Upper lobe of left lung (tissue), 6 donors: Measurements from ENCODE around the gene SDK2. TPM values are rescaled to one million over a fixed set of nuclear protein-coding genes. Genes with fewer than 3 reads are reported as not detected.
"Not testable (repeated sequence)": the region's sequence is repeated elsewhere in the genome, so short reads cannot be mapped to it uniquely, and the experiment has no call there.

ENCODE experiments used
- ATAC-seq, 2 donors: fragments of 200-7000 bp; cut with Tn5 transposase; one replicate each; pipeline ENCODE4 v1.9.1; 2022; ENCODE audit warnings: mild to moderate bottlenecking in 2 of 2, moderate library complexity in 2 of 2; ENCODE audit not compliant: low FRiP score in 2 of 2
- DNase-seq, 2 donors: peaks; one replicate each; pipeline ENCODE4 v3.0.0-alpha.2; 2019 to 2020
- H3K27ac ChIP-seq, 4 donors: fragments of 200-600 bp; sonication (generic); one replicate each; pipeline ENCODE4 v1.5.1; 2016 to 2019
- H3K27me3 ChIP-seq, 4 donors: fragments of 200-600 bp; sonication (generic); one replicate each; pipeline ENCODE4 v1.5.1; 2017 to 2019
- H3K36me3 ChIP-seq, 4 donors: fragments of 200-600 bp; sonication (generic); one replicate each; pipeline ENCODE4 v1.5.1; 2016 to 2019
- H3K4me1 ChIP-seq, 4 donors: fragments of 200-600 bp; sonication (generic); one replicate each; pipeline ENCODE4 v1.5.1; 2018 to 2019
- H3K4me3 ChIP-seq, 4 donors: fragments of 200-600 bp; sonication (generic); one replicate each; pipeline ENCODE4 v1.5.1; 2017 to 2019; ENCODE audit warnings: mild to moderate bottlenecking in 2 of 4, moderate library complexity in 1 of 4
- H3K9me3 ChIP-seq, 4 donors: fragments of 200-600 bp; sonication (generic); one replicate each; pipeline ENCODE4 v1.5.1; 2018 to 2019
- EP300 ChIP-seq, 4 donors: sonication (generic); formaldehyde crosslinking; IDR thresholded peaks; one replicate each; pipeline ENCODE4 v1.5.1; 2017; ENCODE audit warnings: antibody characterized with exemption in 4 of 4, control low read depth in 2 of 4
- POLR2A ChIP-seq, 4 donors: fragments of 450-650 bp; IDR thresholded peaks; one replicate each; pipeline ENCODE4 v1.5.1; 2016 to 2017; ENCODE audit warnings: antibody characterized with exemption in 4 of 4, mild to moderate bottlenecking in 2 of 4
- POLR2AphosphoS5 ChIP-seq, 2 donors: sonication (generic); formaldehyde crosslinking; IDR thresholded peaks; one replicate each; pipeline ENCODE4 v1.5.1; 2017; ENCODE audit warnings: antibody characterized with exemption in 2 of 2
- WGBS, 2 donors: methylation state at CpG; one replicate each; pipeline ENCODE4 v1.1.5; 2017 to 2018; 5-methylcytosine and 5-hydroxymethylcytosine counted together
- total RNA-seq, 6 donors: library from RNA; depleted of rRNA in 4 of 6; stranded (reverse); fragments of >200 nt in 4 of 6; gene quantifications; one replicate each; pipeline versions ENCODE4 v1.1.0 to v1.2.1, GENCODE V29; 2016 to 2021
- TF ChIP-seq, protein P1 (sequence below), 6 experiments: fragments of 450-650 bp in 4 of 6; fragments of 200-600 bp in 2 of 6; sonication (generic) in 2 of 6; IDR thresholded peaks; one replicate each; pipeline ENCODE4 v1.5.1; 2016 to 2019; ENCODE audit warnings: antibody characterized with exemption in 6 of 6
- donor health status: DM: no; HTN: no; CAD: no; lungs with moderate emphysema.
- donor health status: DM: no; HTN: yes; CAD: no; lungs with severe emphysema.

Gene SDK2
- total RNA-seq, 6 donors from 2014 or later = 1.2 to 7.3 (median 2.9) TPM

DNA sequence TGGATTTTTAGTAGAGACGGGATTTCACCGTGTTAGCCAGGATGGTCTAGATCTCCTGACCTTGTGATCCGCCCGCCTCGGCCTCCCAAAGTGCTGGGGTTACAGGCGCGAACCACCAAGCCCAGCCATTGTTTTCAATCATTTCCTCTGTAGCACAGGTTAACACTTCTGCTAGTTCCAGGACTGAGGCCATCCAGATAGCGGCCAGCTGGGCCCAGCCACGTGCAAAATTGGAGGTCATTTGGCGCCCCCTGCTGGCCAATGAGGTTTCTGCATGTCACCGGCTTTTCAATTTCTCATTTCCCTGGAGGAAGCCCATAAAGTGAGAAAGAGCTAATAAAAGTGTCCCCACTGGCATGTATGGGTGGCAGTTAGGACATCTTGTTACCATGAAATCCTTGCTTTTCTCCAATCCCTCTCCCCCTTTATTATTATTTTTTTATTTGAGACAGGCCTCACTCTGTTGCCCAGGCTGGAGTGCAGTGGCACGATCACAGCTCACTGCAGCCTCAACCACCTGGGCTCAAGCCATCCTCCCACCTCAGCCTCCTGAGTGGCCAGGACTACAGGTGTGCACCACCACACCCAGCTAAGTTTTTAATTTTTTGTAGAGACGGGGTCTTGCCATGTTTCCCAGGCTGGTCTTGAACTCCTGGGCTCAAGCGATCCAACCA, 274.3 kb downstream of the SDK2 start:
- H3K4me1 ChIP-seq = peaks cover 11 to 16% (median 14%) of the 10 kb centered on the region in 4 donors
- ATAC-seq (peak; percentile 78 to 88), DNase-seq (peak in 1 of 2 donors; percentile 87)
- H3K27me3 ChIP-seq, H3K36me3 ChIP-seq, H3K27ac ChIP-seq, H3K4me3 ChIP-seq, H3K9me3 ChIP-seq: not testable (repeated sequence)
- WGBS, 2 donors = 40 to 47% methylated on average over 12 to 14 of the region's 14 CpGs
- TF ChIP-seq, protein P1, sequence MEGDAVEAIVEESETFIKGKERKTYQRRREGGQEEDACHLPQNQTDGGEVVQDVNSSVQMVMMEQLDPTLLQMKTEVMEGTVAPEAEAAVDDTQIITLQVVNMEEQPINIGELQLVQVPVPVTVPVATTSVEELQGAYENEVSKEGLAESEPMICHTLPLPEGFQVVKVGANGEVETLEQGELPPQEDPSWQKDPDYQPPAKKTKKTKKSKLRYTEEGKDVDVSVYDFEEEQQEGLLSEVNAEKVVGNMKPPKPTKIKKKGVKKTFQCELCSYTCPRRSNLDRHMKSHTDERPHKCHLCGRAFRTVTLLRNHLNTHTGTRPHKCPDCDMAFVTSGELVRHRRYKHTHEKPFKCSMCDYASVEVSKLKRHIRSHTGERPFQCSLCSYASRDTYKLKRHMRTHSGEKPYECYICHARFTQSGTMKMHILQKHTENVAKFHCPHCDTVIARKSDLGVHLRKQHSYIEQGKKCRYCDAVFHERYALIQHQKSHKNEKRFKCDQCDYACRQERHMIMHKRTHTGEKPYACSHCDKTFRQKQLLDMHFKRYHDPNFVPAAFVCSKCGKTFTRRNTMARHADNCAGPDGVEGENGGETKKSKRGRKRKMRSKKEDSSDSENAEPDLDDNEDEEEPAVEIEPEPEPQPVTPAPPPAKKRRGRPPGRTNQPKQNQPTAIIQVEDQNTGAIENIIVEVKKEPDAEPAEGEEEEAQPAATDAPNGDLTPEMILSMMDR (IDR thresholded peaks at IDR 0.05) = peak; percentile 87 to 95 (median 92)

DNA sequence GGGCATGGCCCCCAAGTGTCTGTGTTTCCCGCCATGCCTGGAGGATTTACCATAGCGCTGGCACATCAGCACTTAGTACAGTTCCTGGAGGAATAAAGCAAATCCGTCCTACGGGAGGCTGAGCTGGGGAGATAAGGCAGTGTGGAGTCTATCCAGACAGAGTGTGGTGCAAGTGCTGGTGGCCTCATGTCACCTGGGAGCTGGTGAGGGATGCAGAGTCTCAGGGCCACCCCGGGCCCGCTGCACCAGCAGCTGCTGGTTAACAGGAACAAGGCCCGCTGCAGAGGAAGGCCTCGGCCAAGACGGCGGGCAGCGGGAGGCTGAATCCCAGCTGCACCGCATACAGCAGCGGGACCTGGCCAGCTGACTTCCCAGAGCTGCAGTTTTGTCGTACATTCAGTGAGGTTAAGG, 275.1 kb downstream of the SDK2 start:
- H3K9me3 ChIP-seq = no peaks in the 10 kb centered on the region
- H3K27me3 ChIP-seq = no peaks in the 10 kb centered on the region
- no peaks in the 10 kb centered on the region for H3K36me3 ChIP-seq
- no peak for DNase-seq
- TF ChIP-seq, protein P1 (IDR thresholded peaks at IDR 0.05) = no peak
- TF ChIP-seq EP300 (IDR thresholded peaks at IDR 0.05) (no peak), POLR2A (IDR thresholded peaks at IDR 0.05) (no peak), POLR2AphosphoS5 (IDR thresholded peaks at IDR 0.05) (no peak)
- H3K4me3 ChIP-seq = no peak overlapping the region
- 62 to 85% methylated on average over 13 to 14 of the region's 14 CpGs for WGBS, 2 donors
- peak in 1 of 2 donors; percentile 11 for ATAC-seq
- no peak overlapping the region for H3K27ac ChIP-seq
- H3K4me1 ChIP-seq = peaks cover 11 to 19% (median 15%) of the 10 kb centered on the region in 4 donors

DNA sequence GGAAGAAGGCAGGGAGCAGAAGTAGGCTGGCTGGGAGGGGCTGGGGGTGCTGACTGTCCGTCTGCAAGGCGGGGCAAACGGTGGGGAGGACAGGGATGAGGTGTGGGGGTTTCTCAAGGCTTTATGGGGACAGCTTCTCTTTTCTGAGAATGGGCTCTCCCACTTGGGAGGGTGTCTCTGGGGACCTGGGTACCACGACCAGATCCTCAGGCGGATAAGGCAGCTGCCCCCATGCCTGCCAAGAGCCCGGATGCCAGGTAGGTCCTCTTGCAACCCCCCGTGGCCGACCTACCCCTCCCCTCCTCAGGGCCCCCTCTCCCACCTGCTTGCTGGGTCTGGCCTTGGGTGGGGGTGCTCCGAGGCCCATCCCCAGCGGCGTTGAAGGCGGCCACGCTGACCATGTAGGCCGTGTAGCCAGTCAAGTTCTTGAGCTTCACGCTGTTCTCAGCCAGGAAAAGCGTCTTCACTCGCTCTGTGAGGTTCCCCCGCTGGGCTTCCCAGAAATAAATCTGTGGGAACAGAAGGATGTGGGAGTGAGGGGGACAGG, 276.1 kb downstream of the SDK2 start:
- WGBS, 2 donors = 87 to 96% methylated on average over 16 to 18 of the region's 18 CpGs
- TF ChIP-seq, protein P1 (IDR thresholded peaks at IDR 0.05) = no peak
- TF ChIP-seq POLR2AphosphoS5 (IDR thresholded peaks at IDR 0.05) = no peak
- TF ChIP-seq EP300 (IDR thresholded peaks at IDR 0.05) = no peak
- TF ChIP-seq POLR2A (IDR thresholded peaks at IDR 0.05) = no peak
- Histone ChIP-seq H3K4me3 (no peak overlapping the region), H3K9me3 (no peaks in the 10 kb centered on the region), H3K36me3 (no peaks in the 10 kb centered on the region), H3K4me1 (peaks cover 11 to 19% (median 15%) of the 10 kb centered on the region in 4 donors), H3K27ac (no peak overlapping the region), H3K27me3 (no peaks in the 10 kb centered on the region)
- ATAC-seq = no peak
- DNase-seq = no peak

DNA sequence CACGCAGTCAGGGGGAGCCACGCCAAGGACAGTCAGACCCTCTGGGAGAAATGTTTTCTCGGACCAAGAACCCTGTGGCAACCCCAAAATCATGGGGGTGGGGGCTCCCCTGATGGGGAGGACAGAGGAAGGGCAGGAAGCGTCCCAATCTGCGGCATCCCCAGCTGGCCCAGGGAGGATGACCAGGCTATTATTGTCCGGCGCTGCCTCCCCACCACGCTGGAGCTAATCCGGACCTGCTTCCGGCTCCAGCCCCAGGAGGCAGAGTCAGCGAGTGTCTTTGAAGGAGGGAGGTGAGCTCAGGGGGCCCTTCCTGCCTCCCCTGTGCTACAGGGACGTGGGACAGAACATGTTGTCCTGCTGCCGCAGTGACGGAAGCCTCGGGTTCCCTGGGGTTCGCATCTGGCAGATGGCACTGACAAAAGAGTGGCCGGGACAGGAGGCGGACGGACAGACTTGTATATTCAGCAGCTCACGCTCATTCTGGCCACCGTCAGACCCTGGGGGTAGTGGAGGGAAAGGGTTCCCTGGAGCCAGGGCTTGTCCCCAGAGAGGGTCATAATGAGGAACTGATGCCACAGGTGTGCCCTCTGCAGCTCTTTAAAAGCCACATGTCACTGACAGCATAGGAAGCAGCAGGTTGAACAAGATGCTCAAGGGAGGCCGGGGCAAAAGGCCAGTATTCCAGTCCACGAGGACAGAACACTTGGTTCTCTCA, 278.2 kb downstream of the SDK2 start:
- peak overlapping the region; percentile 58 to 75 (median 66) for H3K27ac ChIP-seq
- peak in 1 of 2 donors; percentile 24 for DNase-seq
- peak; percentile 84 to 98 (median 90) for TF ChIP-seq EP300 (IDR thresholded peaks at IDR 0.05)
- TF ChIP-seq POLR2AphosphoS5 (IDR thresholded peaks at IDR 0.05) = peak; percentile 84 to 89
- TF ChIP-seq POLR2A (IDR thresholded peaks at IDR 0.05) = peak in 1 of 4 donors; percentile 23
- TF ChIP-seq, protein P1 (IDR thresholded peaks at IDR 0.05) = no peak

More for the DNA sequence above, 278.2 kb downstream of the SDK2 start:
- Histone ChIP-seq H3K27me3 (no peaks in the 10 kb centered on the region), H3K4me1 (peaks cover 12 to 19% (median 15%) of the 10 kb centered on the region in 4 donors), H3K9me3 (no peaks in the 10 kb centered on the region), H3K36me3 (no peaks in the 10 kb centered on the region), H3K4me3 (peak overlapping the region in 1 of 4 donors; percentile 1)
- WGBS, 2 donors = 69 to 79% methylated on average over 14 to 23 of the region's 23 CpGs
- peak in 1 of 2 donors; percentile 6 for ATAC-seq
